ENCODE data around the gene PITPNM3.

- no peak for TF ChIP-seq POLR2A (IDR thresholded peaks at IDR 0.05; ENCODE audit: low read length)
- TF ChIP-seq GATA1 (IDR thresholded peaks at IDR 0.05; ENCODE audit: low read depth, low read length): no peak
Measured at GRCh38 chr17:6558932-6559752, 2.8 kb upstream of the PITPNM3 start.
